Gastroesophageal sphincter (tissue), 4 donors: ENCODE data around the gene TEX29. TPM values are rescaled to one million over a fixed set of nuclear protein-coding genes. Genes with fewer than 3 reads are reported as not detected.

Experiments
- ATAC-seq: fragments of 150-250 bp; one replicate; pipeline ENCODE4 v1.9.1; 2016; ENCODE audit warnings: mild to moderate bottlenecking, moderate library complexity
- H3K27ac ChIP-seq, 4 donors: fragments of 200-600 bp; sonication (generic) in 3 of 4; 1 replicate in 3 of 4; 2 replicates in 1 of 4; pipeline ENCODE4 v1.5.1; 2016 to 2019
- H3K27me3 ChIP-seq: fragments of 200-600 bp; sonication (generic); one replicate; pipeline ENCODE4 v1.5.1; 2019
- H3K36me3 ChIP-seq, 2 donors: fragments of 200-600 bp; sonication (generic); one replicate each; pipeline ENCODE4 v1.5.1; 2019; ENCODE audit warnings: control low read depth in 1 of 2
- H3K4me1 ChIP-seq, 3 donors: fragments of 200-600 bp; sonication (generic); 1 replicate in 2 of 3; 2 replicates in 1 of 3; pipeline ENCODE4 v1.5.1; 2016 to 2019; ENCODE audit warnings: control low read depth in 2 of 3
- H3K4me3 ChIP-seq, 2 donors: fragments of 200-600 bp; sonication (generic); one replicate each; pipeline ENCODE4 v1.5.1; 2019; ENCODE audit warnings: mild to moderate bottlenecking in 1 of 2, moderate library complexity in 1 of 2
- H3K9me3 ChIP-seq, 3 donors: fragments of 200-600 bp; sonication (generic); one replicate each; pipeline ENCODE4 v1.5.1; 2017 to 2019; ENCODE audit warnings: control low read depth in 2 of 3
- CTCF ChIP-seq, 4 experiments: fragments of 200-600 bp in 2 of 4; fragments of 450-650 bp in 2 of 4; sonication (generic) in 1 of 4; IDR thresholded peaks; one replicate each; pipeline ENCODE4 v1.5.1; 2017 to 2019; ENCODE audit warnings: antibody characterized with exemption in 4 of 4, mild to moderate bottlenecking in 2 of 4, moderate library complexity in 2 of 4
- EP300 ChIP-seq: sonication (generic); formaldehyde crosslinking; IDR thresholded peaks from one replicate; pipeline ENCODE4 v1.6.1; 2017; ENCODE audit warnings: antibody characterized with exemption, mild to moderate bottlenecking
- POLR2A ChIP-seq, 2 donors: fragments of 450-650 bp; IDR thresholded peaks; one replicate each; pipeline ENCODE4 v1.6.1; 2017; ENCODE audit warnings: antibody characterized with exemption in 2 of 2, mild to moderate bottlenecking in 2 of 2, moderate library complexity in 1 of 2
- POLR2AphosphoS5 ChIP-seq: sonication (generic); formaldehyde crosslinking; IDR thresholded peaks from one replicate; pipeline ENCODE4 v1.6.1; 2017; ENCODE audit warnings: antibody characterized with exemption
- WGBS, 2 donors: methylation state at CpG; one replicate each; pipeline ENCODE4 v1.1.5; 2018; ENCODE audit warnings: low coverage in 1 of 2; 5-methylcytosine and 5-hydroxymethylcytosine counted together
- total RNA-seq, 4 donors: library from RNA; depleted of rRNA; stranded (reverse); fragments of >200 nt; gene quantifications; one replicate each; pipeline ENCODE4 v1.1.0, GENCODE V29; 2016

TEX29 gene
- total RNA-seq, 4 donors from 2014 or later, result 1.9 TPM; not detected in 3

- Histone ChIP-seq H3K27ac (no peak overlapping the region), H3K4me3 (no peak overlapping the region), H3K9me3 (no peaks in the 10 kb centered on the region), H3K27me3 (peaks cover 21% of the 10 kb centered on the region), H3K36me3 (no peaks in the 10 kb centered on the region), H3K4me1 (no peaks in the 10 kb centered on the region)
- no peak for ATAC-seq
- TF ChIP-seq EP300, result no peak
- no peak for TF ChIP-seq POLR2A (IDR thresholded peaks at IDR 0.05)
- TF ChIP-seq POLR2AphosphoS5, result no peak
- no peak for TF ChIP-seq CTCF (IDR thresholded peaks at IDR 0.05)
- WGBS, 2 donors, result 80 to 86% methylated on average over 1 of the region's 5 CpGs
Measured at GRCh38 chr13:111370147-111370546, 49.7 kb downstream of the TEX29 start.

GRCh38 chr13:111370570-111371535, 50.4 kb downstream of the TEX29 start:
- no peaks in the 10 kb centered on the region for H3K36me3 ChIP-seq
- WGBS, 2 donors, result 71 to 77% methylated on average over 6 to 17 of the region's 29 CpGs
- H3K27me3 ChIP-seq, result peaks cover 14% of the 10 kb centered on the region
- H3K27ac ChIP-seq, result no peak overlapping the region
- H3K4me1 ChIP-seq, result no peaks in the 10 kb centered on the region
- TF ChIP-seq EP300, result no peak
- TF ChIP-seq POLR2AphosphoS5, result no peak
- no peak for TF ChIP-seq CTCF (IDR thresholded peaks at IDR 0.05)
- no peak for TF ChIP-seq POLR2A (IDR thresholded peaks at IDR 0.05)
- no peak for ATAC-seq
- H3K4me3 ChIP-seq, result no peak overlapping the region
- H3K9me3 ChIP-seq, result no peaks in the 10 kb centered on the region

GRCh38 chr13:111371720-111372119, 51.3 kb downstream of the TEX29 start:
- Histone ChIP-seq H3K27me3 (peaks cover 13% of the 10 kb centered on the region), H3K27ac (no peak overlapping the region), H3K4me3 (no peak overlapping the region), H3K4me1 (no peaks in the 10 kb centered on the region), H3K36me3 (no peaks in the 10 kb centered on the region), H3K9me3 (no peaks in the 10 kb centered on the region)
- ATAC-seq, result no peak
- TF ChIP-seq EP300, result no peak
- no peak for TF ChIP-seq CTCF (IDR thresholded peaks at IDR 0.05)
- no peak for TF ChIP-seq POLR2A (IDR thresholded peaks at IDR 0.05)
- no peak for TF ChIP-seq POLR2AphosphoS5
- 31 to 41% methylated on average over 5 to 6 of the region's 7 CpGs for whole genome bisulfite sequencing, 2 donors

- Histone ChIP-seq H3K4me1 (no peaks in the 10 kb centered on the region), H3K27ac (no peak overlapping the region), H3K4me3 (no peak overlapping the region), H3K27me3 (peaks cover 13% of the 10 kb centered on the region), H3K36me3 (no peaks in the 10 kb centered on the region), H3K9me3 (no peaks in the 10 kb centered on the region)
- 82 to 83% methylated on average over 6 to 18 of the region's 23 CpGs for WGBS, 2 donors
- no peak for ATAC-seq
- TF ChIP-seq CTCF (IDR thresholded peaks at IDR 0.05) (no peak), EP300 (no peak), POLR2AphosphoS5 (no peak), POLR2A (IDR thresholded peaks at IDR 0.05) (no peak)
Measured at GRCh38 chr13:111372651-111373425, 52.4 kb downstream of the TEX29 start.
